HEK293 (cell line): ENCODE data around the gene EIF4EBP2.

Experiments used
- CTCF ChIA-PET: fragments of 350-600 bp; formaldehyde crosslinking; extraction: SDS; loops from one replicate; lab custom pipeline; 2021; ENCODE audit warnings: antibody characterized with exemption; lab: Yijun Ruan, JAX
- POLR2A ChIA-PET: fragments of 300-600 bp; formaldehyde crosslinking; extraction: SDS; loops from one replicate; lab custom pipeline; 2020; ENCODE audit warnings: antibody characterized with exemption, inconsistent platforms; lab: Yijun Ruan, JAX
- H3K27ac ChIP-seq: fragments of 200-500 bp; sonication (Bioruptor generic); 2 replicates; pipeline ENCODE4 v1.5.1; 2014; ENCODE audit warnings: low read depth, low read length, control low read depth, inconsistent platforms; ENCODE audit errors: extremely low read depth
- H3K36me3 ChIP-seq, 2 experiments: fragments of 200-500 bp in 1 of 2; sonication (Bioruptor generic) in 1 of 2; 1 replicate in 1 of 2; 2 replicates in 1 of 2; pipeline ENCODE4 v1.5.1; 2014 to 2017; ENCODE audit warnings: inconsistent platforms in 2 of 2, low read length in 2 of 2; ENCODE audit not compliant: control insufficient read depth in 2 of 2, insufficient read depth in 1 of 2
- H3K4me1 ChIP-seq: fragments of 200-500 bp; sonication (Bioruptor generic); 2 replicates; pipeline ENCODE4 v1.5.1; 2014; ENCODE audit warnings: mild to moderate bottlenecking, low read length, inconsistent platforms; ENCODE audit not compliant: control insufficient read depth, insufficient read depth
- H3K4me3 ChIP-seq: 2 replicates; pipeline ENCODE4 v1.5.1; 2011; ENCODE audit warnings: low read depth, mild to moderate bottlenecking, control low read depth, low read length, moderate library complexity
- H3K9me3 ChIP-seq: fragments of 200-500 bp; sonication (Bioruptor generic); 2 replicates; pipeline ENCODE4 v1.5.1; 2014; ENCODE audit warnings: low read depth, low read length, inconsistent platforms; ENCODE audit not compliant: control insufficient read depth, insufficient read depth
- HOXA7 ChIP-seq: sonication (generic); formaldehyde crosslinking; IDR thresholded peaks from 2 replicates; pipeline ENCODE4 v1.8.1; 2022; ENCODE audit warnings: missing genetic modification reagents, borderline replicate concordance
- KLF1 ChIP-seq: fragments of 450-650 bp; formaldehyde crosslinking; IDR thresholded peaks from 2 replicates; pipeline ENCODE4 v1.5.1; 2016; ENCODE audit warnings: missing biosample characterization, missing genetic modification characterization
- KLF7 ChIP-seq: fragments of 450-650 bp; formaldehyde crosslinking; IDR thresholded peaks from 2 replicates; pipeline ENCODE4 v1.5.1; 2016; ENCODE audit warnings: missing biosample characterization, missing genetic modification characterization, borderline replicate concordance
- KLF8 ChIP-seq: fragments of 450-650 bp; formaldehyde crosslinking; IDR thresholded peaks from 2 replicates; pipeline ENCODE4 v1.5.1; 2016; ENCODE audit warnings: missing biosample characterization, missing genetic modification characterization
- KLF9 ChIP-seq: fragments of 450-650 bp; formaldehyde crosslinking; IDR thresholded peaks from 2 replicates; pipeline ENCODE4 v1.5.1; 2016; ENCODE audit warnings: missing biosample characterization, missing genetic modification characterization, low read depth
- OVOL3 ChIP-seq: fragments of 450-650 bp; formaldehyde crosslinking; IDR thresholded peaks from 2 replicates; pipeline ENCODE4 v1.5.1; 2016; ENCODE audit warnings: missing biosample characterization, missing genetic modification characterization
- PRDM10 ChIP-seq: fragments of 450-650 bp; formaldehyde crosslinking; IDR thresholded peaks from 2 replicates; pipeline ENCODE4 v1.5.1; 2016; ENCODE audit warnings: missing biosample characterization, missing genetic modification characterization
- REPIN1 ChIP-seq: fragments of 450-650 bp; formaldehyde crosslinking; IDR thresholded peaks from 2 replicates; pipeline ENCODE4 v1.5.1; 2017; ENCODE audit warnings: missing biosample characterization, missing genetic modification characterization, low read depth
- TCF7L2 ChIP-seq: IDR thresholded peaks from 2 replicates; pipeline ENCODE4 v1.6.1; 2011; ENCODE audit warnings: low read depth, mild to moderate bottlenecking, inconsistent platforms, low read length, moderate library complexity, borderline replicate concordance
- WT1 ChIP-seq: fragments of 450-650 bp; formaldehyde crosslinking; IDR thresholded peaks from 2 replicates; pipeline ENCODE4 v1.5.1; 2016; ENCODE audit warnings: missing biosample characterization, missing genetic modification characterization
- ZBTB44 ChIP-seq: fragments of 450-650 bp; IDR thresholded peaks from 2 replicates; pipeline ENCODE4 v1.5.1; 2018; ENCODE audit warnings: missing biosample characterization, mild to moderate bottlenecking, missing genetic modification characterization
- ZBTB48 ChIP-seq: fragments of 450-650 bp; formaldehyde crosslinking; IDR thresholded peaks from 2 replicates; pipeline ENCODE4 v1.5.1; 2016; ENCODE audit warnings: missing biosample characterization, missing genetic modification characterization
- ZBTB8A ChIP-seq: fragments of 450-650 bp; formaldehyde crosslinking; IDR thresholded peaks from 2 replicates; pipeline ENCODE4 v1.5.1; 2016; ENCODE audit warnings: missing biosample characterization, missing genetic modification characterization
- ZNF133 ChIP-seq: fragments of 450-650 bp; formaldehyde crosslinking; IDR thresholded peaks from 2 replicates; pipeline ENCODE4 v1.5.1; 2016; ENCODE audit warnings: missing biosample characterization, missing genetic modification characterization
- ZNF19 ChIP-seq: fragments of 450-650 bp; formaldehyde crosslinking; IDR thresholded peaks from 2 replicates; pipeline ENCODE4; 2016; ENCODE audit warnings: missing biosample characterization, missing genetic modification characterization, low read depth
- ZNF24 ChIP-seq: fragments of 450-650 bp; formaldehyde crosslinking; IDR thresholded peaks from 2 replicates; pipeline ENCODE4 v1.5.1; 2016; ENCODE audit warnings: missing biosample characterization, missing genetic modification characterization
- ZNF26 ChIP-seq: fragments of 450-650 bp; formaldehyde crosslinking; IDR thresholded peaks from 2 replicates; pipeline ENCODE4 v1.5.1; 2016; ENCODE audit warnings: missing biosample characterization, missing genetic modification characterization
- ZNF404 ChIP-seq: fragments of 450-650 bp; formaldehyde crosslinking; IDR thresholded peaks from 2 replicates; pipeline ENCODE4 v1.5.1; 2017; ENCODE audit warnings: missing biosample characterization, missing genetic modification characterization
- ZNF48 ChIP-seq: fragments of 450-650 bp; formaldehyde crosslinking; IDR thresholded peaks from 2 replicates; pipeline ENCODE4 v1.5.1; 2016; ENCODE audit warnings: missing biosample characterization, missing genetic modification characterization
- ZNF513 ChIP-seq: fragments of 450-650 bp; IDR thresholded peaks from 2 replicates; pipeline ENCODE4 v1.5.1; 2018; ENCODE audit warnings: missing biosample characterization, missing genetic modification characterization
- ZNF610 ChIP-seq: fragments of 450-650 bp; formaldehyde crosslinking; IDR thresholded peaks from 2 replicates; pipeline ENCODE4 v1.5.1; 2016; ENCODE audit warnings: missing biosample characterization, missing genetic modification characterization, borderline replicate concordance
- ZNF664 ChIP-seq: fragments of 450-650 bp; formaldehyde crosslinking; IDR thresholded peaks from 2 replicates; pipeline ENCODE4 v1.5.1; 2016; ENCODE audit warnings: missing biosample characterization, missing genetic modification characterization
- ZNF701 ChIP-seq: fragments of 450-650 bp; formaldehyde crosslinking; IDR thresholded peaks from 2 replicates; pipeline ENCODE4 v1.5.1; 2016; ENCODE audit warnings: missing biosample characterization, missing genetic modification characterization
- ZSCAN23 ChIP-seq: fragments of 450-650 bp; formaldehyde crosslinking; IDR thresholded peaks from 2 replicates; pipeline ENCODE4 v1.5.1; 2016; ENCODE audit warnings: missing biosample characterization, missing genetic modification characterization
- ZSCAN4 ChIP-seq: fragments of 450-650 bp; formaldehyde crosslinking; IDR thresholded peaks from 2 replicates; pipeline ENCODE4 v1.5.1; 2017; ENCODE audit warnings: missing biosample characterization, missing genetic modification characterization

EIF4EBP2 gene

GRCh38 chr10:70457759-70458305 is 53.9 kb downstream of the EIF4EBP2 start:
- Histone ChIP-seq H3K27ac (no peak overlapping the region), H3K4me1 (peaks cover 6% of the 10 kb centered on the region), H3K4me3 (no peak overlapping the region), H3K9me3 (no peaks in the 10 kb centered on the region), H3K36me3 (no peaks in the 10 kb centered on the region)
- POLR2A ChIA-PET: interaction anchor here (0.6 kb wide), 1 partner anchor 1389 kb away, joined by 3 read pairs; no protein-coding TSS in a partner anchor
- CTCF ChIA-PET: interaction anchor here (0.6 to 1.0 kb wide), 2 partner anchors 79 to 358 kb away, joined by 3 to 4 read pairs; partner anchors contain the start of gene SGPL1
- TF ChIP-seq REPIN1 (tag by site-specific recombination) (no peak), HOXA7 (no peak), ZBTB8A (tag by site-specific recombination) (no peak), ZSCAN4 (no peak), KLF7 (tag by site-specific recombination) (no peak), ZNF664 (tag by site-specific recombination) (peak; percentile 71), ZNF404 (no peak), ZNF513 (tag by site-specific recombination) (no peak), ZNF701 (tag by site-specific recombination) (no peak), WT1 (no peak), KLF1 (tag by site-specific recombination) (0 out of 2 replicates have a peak, but pooled peaks have one; percentile 2), PRDM10 (tag by site-specific recombination) (no peak)

- peak overlapping the region; percentile 31 for H3K4me3 ChIP-seq
- POLR2A ChIA-PET: interaction anchor here (0.6 to 1.0 kb wide), 2 partner anchors 19 to 1388 kb away, joined by 3 to 5 read pairs; no protein-coding TSS in a partner anchor
- TF ChIP-seq TCF7L2: no peak
- TF ChIP-seq ZNF26 (tag by site-specific recombination): no peak
- 0 out of 2 replicates have a peak, but pooled peaks have one; percentile 42 for TF ChIP-seq ZNF24 (tag by site-specific recombination)
- TF ChIP-seq OVOL3 (tag by site-specific recombination): no peak
- TF ChIP-seq ZNF48 (tag by site-specific recombination): no peak
- TF ChIP-seq ZNF19 (tag by site-specific recombination): no peak
- no peak for TF ChIP-seq ZNF701 (tag by site-specific recombination)
- peak; percentile 72 for TF ChIP-seq KLF9 (tag by site-specific recombination)
- 0 out of 2 replicates have a peak, but pooled peaks have one; percentile 35 for TF ChIP-seq ZNF610 (tag by site-specific recombination)
- no peak for TF ChIP-seq ZBTB44 (tag by site-specific recombination)
- TF ChIP-seq KLF8: peak; percentile 69; the same call in 1 of the 2 replicates
- no peak for TF ChIP-seq ZNF133 (tag by site-specific recombination)
- no peak for TF ChIP-seq ZSCAN23 (tag by site-specific recombination)
- peak; percentile 57; the same call in 1 of the 2 replicates for TF ChIP-seq ZBTB48 (tag by site-specific recombination)
- TF ChIP-seq ZNF404: no peak
These were observed 54.5 kb downstream of the EIF4EBP2 start for GRCh38 chr10:70458329-70459060.

More at GRCh38 chr10:70458329-70459060, 54.5 kb downstream of the EIF4EBP2 start:
- H3K36me3 ChIP-seq: no peaks in the 10 kb centered on the region
- peaks cover 6% of the 10 kb centered on the region for H3K4me1 ChIP-seq
- peak overlapping the region; percentile 72; the same call in 1 of the 2 replicates for H3K27ac ChIP-seq
- CTCF ChIA-PET: interaction anchor here (0.6 kb wide), 2 partner anchors 169 to 358 kb away, joined by 3 to 4 read pairs; partner anchors contain the start of gene SGPL1
- no peaks in the 10 kb centered on the region for H3K9me3 ChIP-seq
